H9 (cell line): ENCODE measurements around the gene ATPAF1. TPM values are rescaled to one million over a fixed set of nuclear protein-coding genes. Genes with fewer than 3 reads are reported as not detected.

Experiments used
- DNase-seq: peaks from one replicate; pipeline ENCODE4 v3.0.0-alpha.2; 2017
- H2AFZ ChIP-seq: one replicate; pipeline ENCODE4 v1.6.1; 2013; ENCODE audit warnings: mild to moderate bottlenecking, low read length, control low read depth, moderate library complexity
- H2AK5ac ChIP-seq: 2 replicates; pipeline ENCODE4 v1.6.1; 2013; ENCODE audit warnings: low read length, control low read depth, mixed read lengths; ENCODE audit not compliant: insufficient read length
- H2BK120ac ChIP-seq: one replicate; pipeline ENCODE4 v1.6.1; 2013; ENCODE audit warnings: low read depth, mild to moderate bottlenecking, low read length, control low read depth, inconsistent platforms; ENCODE audit not compliant: poor library complexity, severe bottlenecking
- H2BK12ac ChIP-seq: 2 replicates; pipeline ENCODE4 v1.6.1; 2013; ENCODE audit warnings: low read length, control low read depth, mixed read lengths, low read depth; ENCODE audit not compliant: insufficient read length
- H2BK15ac ChIP-seq: 2 replicates; pipeline ENCODE4 v1.6.1; 2013; ENCODE audit warnings: low read depth, low read length, control low read depth
- H2BK20ac ChIP-seq: one replicate; pipeline ENCODE4 v1.6.1; 2013; ENCODE audit warnings: low read depth, mild to moderate bottlenecking, low read length, control low read depth, inconsistent platforms; ENCODE audit not compliant: poor library complexity, severe bottlenecking
- H2BK5ac ChIP-seq: 2 replicates; pipeline ENCODE4 v1.6.1; 2013; ENCODE audit warnings: low read length, control low read depth, mixed read lengths; ENCODE audit not compliant: insufficient read length
- H3K14ac ChIP-seq: 2 replicates; pipeline ENCODE4 v1.6.1; 2013; ENCODE audit warnings: low read length, control low read depth; ENCODE audit not compliant: insufficient read depth
- H3K18ac ChIP-seq: 2 replicates; pipeline ENCODE4 v1.6.1; 2013; ENCODE audit warnings: low read depth, mild to moderate bottlenecking, mixed read lengths, low read length, control low read depth; ENCODE audit not compliant: insufficient read length
- H3K23ac ChIP-seq: 2 replicates; pipeline ENCODE4 v1.6.1; 2013; ENCODE audit warnings: low read length, control low read depth, mixed read lengths, low read depth; ENCODE audit not compliant: insufficient read length
- H3K23me2 ChIP-seq: 2 replicates; pipeline ENCODE4 v1.6.1; 2013; ENCODE audit warnings: low read depth, mild to moderate bottlenecking, mixed read lengths, low read length, control low read depth; ENCODE audit not compliant: insufficient read length, poor library complexity, severe bottlenecking
- H3K27ac ChIP-seq: 2 replicates; pipeline ENCODE4 v1.5.1; 2013; ENCODE audit warnings: low read length, control low read depth, mixed read lengths, low read depth; ENCODE audit not compliant: insufficient read length
- H3K27me3 ChIP-seq: 2 replicates; pipeline ENCODE4 v1.6.1; 2013; ENCODE audit warnings: low read length, control low read depth, inconsistent platforms; ENCODE audit not compliant: insufficient read depth
- H3K4ac ChIP-seq: 2 replicates; pipeline ENCODE4 v1.6.1; 2013; ENCODE audit warnings: low read depth, mild to moderate bottlenecking, control low read depth, inconsistent platforms, low read length, moderate library complexity
- H3K4me1 ChIP-seq: 2 replicates; pipeline ENCODE4 v1.6.1; 2013; ENCODE audit warnings: low read length, control low read depth, inconsistent platforms; ENCODE audit not compliant: insufficient read depth
- H3K4me2 ChIP-seq: 2 replicates; pipeline ENCODE4 v1.6.1; 2013; ENCODE audit warnings: low read length, control low read depth, mixed read lengths; ENCODE audit not compliant: insufficient read length, insufficient read depth
- H3K56ac ChIP-seq: 2 replicates; pipeline ENCODE4 v1.6.1; 2013; ENCODE audit warnings: low read depth, mild to moderate bottlenecking, mixed read lengths, low read length, control low read depth; ENCODE audit not compliant: insufficient read length
- H3K79me1 ChIP-seq: 2 replicates; pipeline ENCODE4 v1.6.1; 2013; ENCODE audit warnings: low read depth, mild to moderate bottlenecking, moderate library complexity, low read length, control low read depth, inconsistent platforms; ENCODE audit not compliant: insufficient read depth, poor library complexity, severe bottlenecking
- H3K79me2 ChIP-seq: 2 replicates; pipeline ENCODE4 v1.6.1; 2013; ENCODE audit warnings: low read length, control low read depth, inconsistent platforms; ENCODE audit not compliant: insufficient read depth
- H3K9ac ChIP-seq: 2 replicates; pipeline ENCODE4 v1.6.1; 2013; ENCODE audit warnings: low read length, control low read depth, mixed read lengths; ENCODE audit not compliant: insufficient read length; ENCODE audit errors: extremely low read depth
- H3K9me3 ChIP-seq: one replicate; pipeline ENCODE4 v1.6.1; 2013; ENCODE audit warnings: low read depth, low read length, inconsistent platforms; ENCODE audit not compliant: control insufficient read depth
- H3T11ph ChIP-seq: one replicate; pipeline ENCODE4 v1.6.1; 2013; ENCODE audit warnings: mild to moderate bottlenecking, low read length, control low read depth, inconsistent platforms
- H4K20me1 ChIP-seq: one replicate; pipeline ENCODE4 v1.6.1; 2013; ENCODE audit not compliant: control insufficient read depth, insufficient read length, insufficient read depth
- H4K5ac ChIP-seq: 2 replicates; pipeline ENCODE4 v1.6.1; 2013; ENCODE audit warnings: low read depth, mild to moderate bottlenecking, mixed read lengths, low read length, control low read depth; ENCODE audit not compliant: insufficient read length
- H4K8ac ChIP-seq: replicated peaks from 2 replicates; pipeline ENCODE4 v1.6.1; 2013; ENCODE audit warnings: low read length, control low read depth, mixed read lengths, low read depth; ENCODE audit not compliant: insufficient read length
- H4K91ac ChIP-seq: 2 replicates; pipeline ENCODE4 v1.6.1; 2013; ENCODE audit warnings: low read depth, mild to moderate bottlenecking, moderate library complexity, mixed read lengths, low read length, control low read depth; ENCODE audit not compliant: insufficient read length
- H3K27ac Mint-ChIP-seq, 3 experiments: 2 replicates in 2 of 3; 3 replicates in 1 of 3; pipeline ENCODE4 v1.8.0; 2020 to 2021; ENCODE audit warnings: mixed read lengths in 3 of 3, mild to moderate bottlenecking in 1 of 3, moderate library complexity in 1 of 3
- H3K27me3 Mint-ChIP-seq: 2 replicates; pipeline ENCODE4 v1.8.0; 2021; ENCODE audit warnings: low read depth, mild to moderate bottlenecking, moderate library complexity, mixed read lengths
- H3K36me3 Mint-ChIP-seq, 3 experiments: 2 replicates in 2 of 3; 3 replicates in 1 of 3; pipeline ENCODE4 v1.8.0; 2020 to 2021; ENCODE audit warnings: low read depth in 3 of 3, mixed read lengths in 3 of 3; ENCODE audit not compliant: insufficient read depth in 1 of 3
- H3K4me1 Mint-ChIP-seq, 2 experiments: 2 replicates each; pipeline ENCODE4 v1.8.0; 2020; ENCODE audit warnings: mixed read lengths in 2 of 2
- H3K4me3 Mint-ChIP-seq, 2 experiments: 2 replicates in 1 of 2; 3 replicates in 1 of 2; pipeline ENCODE4 v1.8.0; 2020 to 2021; ENCODE audit warnings: mild to moderate bottlenecking in 2 of 2, mixed read lengths in 2 of 2, moderate library complexity in 1 of 2
- H3K9me3 Mint-ChIP-seq, 2 experiments: 2 replicates in 1 of 2; 3 replicates in 1 of 2; pipeline ENCODE4 v1.8.0; 2020; ENCODE audit warnings: mild to moderate bottlenecking in 2 of 2, mixed read lengths in 2 of 2, moderate library complexity in 1 of 2
- CTCF ChIP-seq: fragments of 200-600 bp; sonication (generic); conservative IDR thresholded peaks from 3 replicates; pipeline ENCODE4 v1.8.0; 2021; ENCODE audit warnings: antibody characterized with exemption, mild to moderate bottlenecking
- WGBS: extraction: QIAGEN DNeasy Blood & Tissue Kit; methylation state at CpG from one replicate; pipeline ENCODE4 v1.1.7; 2013; ENCODE audit warnings: missing lambda C conversion rate, low lambda C conversion rate, mixed read lengths; ENCODE audit not compliant: insufficient read length; ENCODE audit errors: extremely low coverage; 5-methylcytosine and 5-hydroxymethylcytosine counted together
- total RNA-seq: library from RNA; stranded (reverse); gene quantifications from 2 replicates; pipeline ENCODE4 v1.2.1, GENCODE V29; 2021

Gene ATPAF1
- total RNA-seq, 1 experiment from 2014 or later: 57.3 TPM

GRCh38 chr1:46615088-46615487 is 53.1 kb downstream of the ATPAF1 start:
- no peak for TF ChIP-seq CTCF
- no peaks in the 10 kb centered on the region for H3K9me3 Mint-ChIP-seq
- H2BK15ac ChIP-seq: no peak overlapping the region
- H3K14ac ChIP-seq: no peak overlapping the region
- DNase-seq: no peak
- no peak overlapping the region for H4K5ac ChIP-seq
- no peak overlapping the region for H3K56ac ChIP-seq
- H3K4me1 Mint-ChIP-seq: peaks cover 49 to 57% of the 10 kb centered on the region in 2 experiments
- no peaks in the 10 kb centered on the region for H3K9me3 ChIP-seq
- H2AFZ ChIP-seq: no peak overlapping the region
- H2AK5ac ChIP-seq: no peak overlapping the region
- H3K4me1 ChIP-seq: peaks cover 14% of the 10 kb centered on the region; the same call in 1 of the 2 replicates
- no peak overlapping the region for H3K9ac ChIP-seq
- peaks cover 0 to 2% (median 0%) of the 10 kb centered on the region in 3 experiments; a peak in 2 of 7 replicates for H3K36me3 Mint-ChIP-seq
- H4K91ac ChIP-seq: no peak overlapping the region
- no peak overlapping the region for H3K4me2 ChIP-seq
- H3K4me3 Mint-ChIP-seq: peak overlapping the region in 1 of 2 experiments; percentile 89; a peak in 3 of 5 replicates
- H2BK20ac ChIP-seq: no peak overlapping the region
- H3K27me3 ChIP-seq: peaks cover 3% of the 10 kb centered on the region; the same call in 1 of the 2 replicates
- no peak overlapping the region for H3T11ph ChIP-seq
- H2BK5ac ChIP-seq: no peak overlapping the region
- peaks cover 8% of the 10 kb centered on the region for H3K23me2 ChIP-seq
- no CpG with 5 or more reads among the region's 2 CpGs for WGBS
- H2BK120ac ChIP-seq: no peak overlapping the region
- H3K18ac ChIP-seq: no peak overlapping the region
- H3K27ac Mint-ChIP-seq: no peak overlapping the region
- no peaks in the 10 kb centered on the region for H3K79me2 ChIP-seq
- no peak overlapping the region for H3K23ac ChIP-seq
- H3K27me3 Mint-ChIP-seq: peaks cover 32% of the 10 kb centered on the region
- H3K79me1 ChIP-seq: no peaks in the 10 kb centered on the region
- H4K8ac ChIP-seq: no peak overlapping the region
- H2BK12ac ChIP-seq: no peak overlapping the region
- no peaks in the 10 kb centered on the region for H4K20me1 ChIP-seq
- no peak overlapping the region for H3K27ac ChIP-seq
- H3K4ac ChIP-seq: no peak overlapping the region
